Measurements from ENCODE around the gene MCHR2. TPM values are rescaled to one million over a fixed set of nuclear protein-coding genes. Genes with fewer than 3 reads are reported as not detected.
A peak's percentile ranks its signal among the peaks of the same experiment; 100 is the strongest.

The MCHR2 gene
- total RNA-seq, 1 experiment from 2014 or later, result not detected

DNA sequence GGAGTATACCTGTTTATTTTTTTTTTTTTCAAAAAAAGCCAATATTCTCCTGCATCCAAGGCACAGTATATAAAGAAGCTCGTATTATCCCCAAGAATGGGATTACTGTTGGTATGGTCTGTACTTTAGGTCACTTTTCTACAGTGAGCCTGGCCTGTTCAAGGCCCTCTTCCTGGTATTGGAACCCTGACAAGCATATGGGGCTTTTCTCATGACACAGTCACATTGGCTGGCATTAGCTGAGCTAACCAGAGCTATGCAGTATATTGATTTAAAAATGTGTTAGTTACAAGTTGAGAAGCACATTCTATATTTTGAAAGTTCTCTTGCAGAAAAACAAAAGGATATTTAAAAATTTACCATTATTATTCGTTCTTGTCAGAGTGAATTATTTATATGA, 48.0 kb downstream of the MCHR2 start:
- intact Hi-C loops (cut with micrococcal nuclease), result no loop called here
- Mint-ChIP-seq H3K27ac (ENCODE audit: low read depth, unreplicated experiment) (no peak overlapping the region), H3K9me3 (ENCODE audit: unreplicated experiment) (no peaks in the 10 kb centered on the region), H3K4me3 (ENCODE audit: unreplicated experiment) (no peak overlapping the region), H3K27me3 (ENCODE audit: insufficient read depth, unreplicated experiment) (no peaks in the 10 kb centered on the region), H3K4me1 (ENCODE audit: insufficient read depth, unreplicated experiment) (peaks cover 6% of the 10 kb centered on the region), H3K36me3 (ENCODE audit: insufficient read depth, unreplicated experiment) (no peaks in the 10 kb centered on the region)
- no peak for DNase-seq (ENCODE audit: unreplicated experiment)
- TF ChIP-seq, protein P1, sequence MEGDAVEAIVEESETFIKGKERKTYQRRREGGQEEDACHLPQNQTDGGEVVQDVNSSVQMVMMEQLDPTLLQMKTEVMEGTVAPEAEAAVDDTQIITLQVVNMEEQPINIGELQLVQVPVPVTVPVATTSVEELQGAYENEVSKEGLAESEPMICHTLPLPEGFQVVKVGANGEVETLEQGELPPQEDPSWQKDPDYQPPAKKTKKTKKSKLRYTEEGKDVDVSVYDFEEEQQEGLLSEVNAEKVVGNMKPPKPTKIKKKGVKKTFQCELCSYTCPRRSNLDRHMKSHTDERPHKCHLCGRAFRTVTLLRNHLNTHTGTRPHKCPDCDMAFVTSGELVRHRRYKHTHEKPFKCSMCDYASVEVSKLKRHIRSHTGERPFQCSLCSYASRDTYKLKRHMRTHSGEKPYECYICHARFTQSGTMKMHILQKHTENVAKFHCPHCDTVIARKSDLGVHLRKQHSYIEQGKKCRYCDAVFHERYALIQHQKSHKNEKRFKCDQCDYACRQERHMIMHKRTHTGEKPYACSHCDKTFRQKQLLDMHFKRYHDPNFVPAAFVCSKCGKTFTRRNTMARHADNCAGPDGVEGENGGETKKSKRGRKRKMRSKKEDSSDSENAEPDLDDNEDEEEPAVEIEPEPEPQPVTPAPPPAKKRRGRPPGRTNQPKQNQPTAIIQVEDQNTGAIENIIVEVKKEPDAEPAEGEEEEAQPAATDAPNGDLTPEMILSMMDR (IDR thresholded peaks at IDR 0.05; ENCODE audit: unreplicated experiment), result no peak
- ChIA-PET CTCF (no interaction called here), POLR2A (no interaction called here)
- no TSS peak for BruUV-seq (replicated peaks)

DNA sequence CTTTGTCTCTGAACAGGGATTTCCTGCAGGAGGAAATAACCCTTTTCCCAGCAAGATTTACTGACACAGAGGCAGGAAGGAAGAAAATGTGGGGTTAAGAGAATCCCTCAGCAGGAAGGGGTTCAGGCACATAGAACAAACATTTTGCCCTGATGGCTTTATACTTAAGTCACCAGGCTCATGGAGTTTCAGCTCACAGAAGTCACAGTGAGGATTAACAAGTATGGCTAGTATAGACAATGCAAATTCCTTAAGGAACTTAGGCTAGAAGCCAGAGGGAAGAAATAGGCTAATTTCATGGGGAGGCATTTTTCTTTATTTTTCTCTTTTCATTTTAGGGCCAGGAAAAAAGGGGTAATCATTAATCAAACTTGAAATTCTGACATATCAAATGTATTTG, 50.2 kb downstream of the MCHR2 start:
- TF ChIP-seq, protein P1 (IDR thresholded peaks at IDR 0.05; ENCODE audit: unreplicated experiment), result no peak
- H3K27ac Mint-ChIP-seq (ENCODE audit: low read depth, unreplicated experiment), result no peak overlapping the region
- no peak overlapping the region for H3K4me3 Mint-ChIP-seq (ENCODE audit: unreplicated experiment)
- H3K4me1 Mint-ChIP-seq (ENCODE audit: insufficient read depth, unreplicated experiment), result peaks cover 6% of the 10 kb centered on the region
- no TSS peak for BruUV-seq (replicated peaks)
- CTCF ChIA-PET, result interaction anchor here (0.6 to 1.0 kb wide), 2 partner anchors 156 to 568 kb away, joined by 3 read pairs; no protein-coding TSS in a partner anchor
- no peaks in the 10 kb centered on the region for H3K9me3 Mint-ChIP-seq (ENCODE audit: unreplicated experiment)
- no peaks in the 10 kb centered on the region for H3K27me3 Mint-ChIP-seq (ENCODE audit: insufficient read depth, unreplicated experiment)
- intact Hi-C loops (cut with micrococcal nuclease), result no loop called here
- H3K36me3 Mint-ChIP-seq (ENCODE audit: insufficient read depth, unreplicated experiment), result no peaks in the 10 kb centered on the region
- POLR2A ChIA-PET, result no interaction called here
- no peak for DNase-seq (ENCODE audit: unreplicated experiment)

DNA sequence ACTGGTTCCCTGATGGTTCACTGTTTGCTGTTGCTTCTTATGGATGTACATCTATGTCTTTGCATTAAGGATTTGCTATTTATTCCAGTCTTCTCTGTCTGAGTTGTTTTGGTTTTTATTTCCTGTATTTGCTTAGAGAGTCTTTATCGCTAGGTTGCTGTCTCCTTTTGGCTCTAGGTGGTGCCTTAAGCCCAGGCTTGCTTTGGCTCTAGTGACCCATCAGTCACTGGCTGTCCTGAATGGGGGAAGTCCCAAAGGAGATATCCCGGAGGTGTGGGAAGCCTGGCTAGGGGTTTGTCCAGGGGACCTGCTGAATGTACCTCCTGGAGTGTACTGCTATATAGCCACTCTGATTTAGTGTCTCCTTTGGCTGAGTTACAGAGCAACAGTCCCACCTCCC, 53.4 kb downstream of the MCHR2 start:
- intact Hi-C loops (cut with micrococcal nuclease), result no loop called here
- BruUV-seq (replicated peaks), result no TSS peak
- H3K4me3 Mint-ChIP-seq (ENCODE audit: unreplicated experiment), result no peak overlapping the region
- TF ChIP-seq, protein P1 (IDR thresholded peaks at IDR 0.05; ENCODE audit: unreplicated experiment), result no peak
- H3K9me3 Mint-ChIP-seq (ENCODE audit: unreplicated experiment), result peaks cover under 1% of the 10 kb centered on the region
- no peak for DNase-seq (ENCODE audit: unreplicated experiment)
- H3K27me3 Mint-ChIP-seq (ENCODE audit: insufficient read depth, unreplicated experiment), result no peaks in the 10 kb centered on the region
- POLR2A ChIA-PET, result no interaction called here
- CTCF ChIA-PET, result interaction anchor here (0.6 to 1.4 kb wide), 3 partner anchors 36 to 73 kb away, joined by 3 to 5 read pairs (median 5); no protein-coding TSS in a partner anchor
- no peak overlapping the region for H3K27ac Mint-ChIP-seq (ENCODE audit: low read depth, unreplicated experiment)
- H3K4me1 Mint-ChIP-seq (ENCODE audit: insufficient read depth, unreplicated experiment), result peaks cover 6% of the 10 kb centered on the region
- H3K36me3 Mint-ChIP-seq (ENCODE audit: insufficient read depth, unreplicated experiment), result no peaks in the 10 kb centered on the region

DNA sequence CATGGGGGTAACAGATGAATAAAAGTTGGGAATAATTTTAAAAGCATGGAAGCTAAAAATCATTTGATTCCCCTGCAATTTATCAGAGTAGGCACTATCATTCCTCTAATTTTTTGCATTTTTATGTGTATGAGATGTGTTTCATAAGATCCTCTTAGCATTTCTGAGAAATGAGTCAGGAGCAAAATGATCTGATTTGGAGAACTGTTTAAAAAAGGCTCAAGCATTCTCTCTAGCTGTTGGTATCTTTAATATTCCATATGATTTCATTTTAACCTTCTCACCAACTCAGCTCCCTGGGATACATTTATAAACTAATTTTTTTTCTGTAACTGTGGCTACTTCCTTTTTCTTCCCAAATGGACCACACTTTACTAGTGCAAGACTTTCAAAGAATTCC, 60.9 kb downstream of the MCHR2 start:
- CTCF ChIA-PET, result interaction anchor here (0.6 kb wide), 1 partner anchor 42 kb away, joined by 3 read pairs; no protein-coding TSS in a partner anchor
- POLR2A ChIA-PET, result interaction anchor here (0.5 kb wide), 1 partner anchor 329 kb away, joined by 3 read pairs; no protein-coding TSS in a partner anchor
- intact Hi-C loops (cut with micrococcal nuclease), result no loop called here
- DNase-seq (ENCODE audit: unreplicated experiment), result peak; percentile 22
- no peaks in the 10 kb centered on the region for H3K27me3 Mint-ChIP-seq (ENCODE audit: insufficient read depth, unreplicated experiment)
- H3K4me3 Mint-ChIP-seq (ENCODE audit: unreplicated experiment), result no peak overlapping the region
- H3K27ac Mint-ChIP-seq (ENCODE audit: low read depth, unreplicated experiment), result no peak overlapping the region
- H3K9me3 Mint-ChIP-seq (ENCODE audit: unreplicated experiment), result peaks cover 14% of the 10 kb centered on the region
- peaks cover 5% of the 10 kb centered on the region for H3K4me1 Mint-ChIP-seq (ENCODE audit: insufficient read depth, unreplicated experiment)
- TF ChIP-seq, protein P1 (IDR thresholded peaks at IDR 0.05; ENCODE audit: unreplicated experiment), result no peak
- no peaks in the 10 kb centered on the region for H3K36me3 Mint-ChIP-seq (ENCODE audit: insufficient read depth, unreplicated experiment)
- no TSS peak for BruUV-seq (replicated peaks)

Measured in MCF 10A (cell line).